GM21825 (cell line): Measurements from ENCODE around the gene SPATA17.

Source experiments
- ATAC-seq: cut with Tn5 transposase; IDR thresholded peaks from one replicate; pipeline ENCODE4 v1.9.1; 2021; ENCODE audit warnings: mild to moderate bottlenecking, moderate library complexity; ENCODE audit not compliant: unreplicated experiment

SPATA17 gene

DNA sequence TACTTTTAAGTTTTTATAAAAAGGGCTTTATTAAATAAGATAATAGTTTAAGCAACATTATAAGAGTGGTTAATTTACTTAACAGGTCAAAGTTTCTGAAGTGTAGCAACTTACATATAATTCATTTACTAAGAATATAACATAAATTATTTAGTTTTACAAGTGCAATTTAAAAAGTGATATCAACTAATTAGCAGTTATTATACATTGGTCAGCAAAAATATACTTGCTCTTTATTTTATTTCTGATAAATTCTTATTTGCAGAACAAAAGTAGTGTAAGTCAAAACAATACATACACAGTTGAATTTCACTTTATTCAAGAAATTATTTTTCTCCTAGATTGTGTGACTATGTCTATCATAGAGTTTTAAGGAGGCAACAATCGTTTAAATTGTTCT lies 215.6 kb downstream of the SPATA17 start:
- ATAC-seq = no peak

DNA sequence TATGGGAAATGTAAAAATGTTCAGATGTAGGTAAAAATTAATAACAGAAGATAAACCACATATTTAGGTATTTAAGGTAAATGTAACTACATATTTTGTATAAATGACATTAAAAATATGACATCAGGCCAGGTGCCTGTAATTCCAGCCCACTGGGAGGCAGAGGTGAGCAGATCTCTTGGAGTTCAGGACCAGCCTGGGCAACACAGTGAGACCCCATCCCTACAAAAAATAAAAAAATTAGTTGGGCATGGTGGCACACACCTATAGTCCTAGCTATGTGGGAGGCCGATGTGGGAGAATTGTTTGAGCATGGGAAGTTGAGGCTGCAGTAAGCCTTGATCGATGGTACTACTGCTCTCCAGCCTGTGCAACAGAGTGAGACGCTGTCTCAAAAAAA lies 216.5 kb downstream of the SPATA17 start:
- no peak for ATAC-seq

DNA sequence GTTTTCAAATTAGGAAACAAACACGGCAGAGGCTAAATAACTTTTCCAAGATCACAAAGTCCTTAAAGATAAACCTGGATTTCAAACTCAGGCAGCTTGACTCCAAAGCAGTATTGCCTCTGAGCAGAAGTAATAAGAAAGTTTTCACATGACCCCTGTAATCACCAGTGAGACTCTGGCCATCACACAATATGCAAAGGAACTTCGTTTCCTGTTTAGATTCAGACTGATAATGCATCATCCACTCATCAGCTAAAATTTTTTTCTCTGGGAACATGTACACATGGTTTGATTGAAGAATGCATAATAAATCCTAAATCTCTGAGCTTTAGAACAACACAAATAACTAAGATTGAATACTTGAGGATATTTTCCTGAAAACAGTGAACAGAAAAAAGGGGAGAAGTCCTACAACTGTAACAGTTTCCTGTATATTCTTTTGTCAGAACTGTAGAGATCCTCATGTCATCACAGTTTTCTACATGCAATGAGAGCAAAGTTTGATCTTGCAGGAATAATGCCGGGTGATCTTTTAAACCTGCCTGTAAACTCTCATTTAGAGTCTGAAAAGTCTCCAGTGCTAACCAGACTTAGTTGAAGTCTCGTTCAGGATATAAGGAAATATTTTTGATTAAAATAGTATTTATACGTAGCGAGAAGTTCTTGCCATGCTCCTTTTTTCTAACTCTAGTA lies 225.3 kb downstream of the SPATA17 start:
- no peak for ATAC-seq

DNA sequence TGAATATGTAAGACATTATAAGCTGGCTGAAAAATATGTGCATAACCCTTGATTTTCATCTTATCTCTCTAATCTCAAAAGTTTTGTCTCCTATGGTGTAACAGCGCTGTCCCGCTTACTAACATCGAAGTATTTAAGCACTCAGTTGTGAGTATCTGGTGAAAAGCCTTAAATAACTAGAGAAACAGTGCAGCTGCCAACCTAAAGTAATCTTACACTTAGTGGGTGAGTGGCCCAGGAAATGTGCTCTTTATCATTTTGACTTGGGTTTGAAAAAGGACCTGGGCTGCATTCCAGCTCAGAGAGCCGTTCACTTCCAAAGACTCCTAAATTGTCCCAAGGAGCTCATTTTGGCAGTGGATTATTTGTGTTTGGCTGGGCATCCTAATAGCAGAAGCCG lies 225.9 kb downstream of the SPATA17 start:
- ATAC-seq = no peak

DNA sequence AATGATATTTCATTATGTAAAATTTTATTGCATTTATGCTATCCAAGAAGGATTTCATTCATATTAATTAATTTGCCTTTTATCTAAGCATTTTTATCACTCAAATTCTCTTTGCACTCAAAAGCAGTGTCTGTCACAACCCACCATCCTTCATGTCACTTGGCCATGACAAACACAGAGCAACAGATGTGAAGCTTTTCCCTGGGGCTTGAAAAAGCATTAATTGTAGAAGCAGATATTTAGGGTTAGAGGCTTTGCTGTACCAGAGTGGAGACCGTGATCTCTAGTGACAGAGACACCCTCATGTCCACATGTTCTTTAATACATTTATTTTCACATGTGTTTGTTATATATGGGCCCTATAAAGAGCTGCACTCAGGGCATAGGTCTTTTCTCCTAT lies 230.5 kb downstream of the SPATA17 start:
- no peak for ATAC-seq

DNA sequence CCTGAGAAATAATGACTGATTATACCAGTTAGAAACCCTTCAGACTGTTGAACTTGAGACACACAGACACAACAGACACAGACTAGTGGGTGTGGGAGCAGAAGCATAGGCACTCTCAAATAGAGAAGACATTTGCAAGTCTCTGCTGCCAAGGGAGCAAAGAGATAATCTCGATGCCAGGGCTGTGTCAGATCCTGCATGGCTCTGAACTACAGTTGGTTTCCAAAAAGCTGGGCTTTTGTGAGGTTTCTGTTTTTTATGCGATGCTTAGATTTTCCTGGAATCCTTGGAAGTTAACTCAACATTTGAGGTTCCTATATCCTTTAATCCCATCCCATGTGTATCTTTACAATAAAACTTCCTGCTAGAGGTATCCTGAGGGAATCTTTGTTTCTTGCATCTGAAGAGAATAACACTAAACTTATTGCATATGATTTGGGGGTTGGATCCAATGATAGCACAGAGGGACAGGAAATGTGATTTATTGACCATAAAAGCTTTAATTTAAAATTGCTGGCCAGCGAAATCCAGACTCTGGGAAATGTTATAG lies 236.4 kb downstream of the SPATA17 start:
- no peak for ATAC-seq

DNA sequence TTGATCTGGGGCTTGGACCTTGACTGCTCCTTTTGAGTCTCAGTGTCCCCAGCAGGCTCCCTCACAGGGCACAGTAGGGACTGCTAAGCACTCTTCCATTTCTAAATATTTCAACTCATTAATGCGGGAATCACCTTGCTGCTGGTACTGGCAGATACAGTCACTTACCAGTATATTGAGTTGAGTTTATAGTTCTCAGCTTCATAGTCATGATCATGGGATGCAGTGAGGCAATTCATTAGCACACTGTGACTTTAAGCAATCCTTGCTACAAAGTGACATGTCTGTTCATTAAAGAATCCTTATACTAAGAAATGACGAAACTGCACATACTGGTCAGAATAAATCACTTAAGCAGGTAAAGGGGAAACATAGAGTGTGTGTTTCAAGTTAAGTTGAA lies 240.8 kb downstream of the SPATA17 start:
- no peak for ATAC-seq

DNA sequence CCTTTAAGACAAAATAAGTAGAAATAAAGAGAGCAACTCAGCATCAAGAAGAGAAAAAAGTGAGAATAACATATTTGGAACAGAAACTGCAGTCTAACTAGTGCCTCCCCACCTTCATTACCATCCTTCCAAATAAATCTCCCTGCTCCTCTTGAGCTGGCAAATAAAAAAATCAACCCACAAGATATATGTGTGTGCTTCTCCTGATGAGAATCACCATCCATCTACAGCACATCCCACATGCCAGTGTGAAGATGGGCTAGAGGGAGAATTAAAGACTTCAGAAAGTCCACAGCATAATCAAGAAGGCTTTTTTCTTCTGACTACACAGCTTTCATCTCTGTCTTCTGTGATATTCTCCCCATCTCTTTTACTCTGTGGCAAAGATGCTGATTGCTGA lies 244.1 kb downstream of the SPATA17 start:
- ATAC-seq = no peak

DNA sequence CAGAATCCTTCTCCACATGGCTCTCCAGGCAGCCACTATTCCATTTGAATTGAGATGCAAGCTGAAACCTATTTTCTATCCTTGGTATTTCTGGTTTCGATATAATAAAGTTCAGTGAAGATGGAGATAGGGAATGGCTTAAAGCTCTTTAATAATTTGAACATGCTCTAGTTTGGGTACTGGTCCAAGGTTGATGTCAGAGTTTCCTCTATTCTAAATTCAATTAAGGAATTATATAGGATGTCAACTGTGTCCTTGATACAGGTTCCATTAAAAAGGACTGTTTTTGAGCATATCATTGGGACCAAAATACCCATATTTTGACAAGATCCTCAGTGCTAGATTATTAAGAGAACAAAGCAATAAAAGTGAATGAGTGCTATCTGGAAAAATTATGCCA lies 245.3 kb downstream of the SPATA17 start:
- no peak for ATAC-seq

DNA sequence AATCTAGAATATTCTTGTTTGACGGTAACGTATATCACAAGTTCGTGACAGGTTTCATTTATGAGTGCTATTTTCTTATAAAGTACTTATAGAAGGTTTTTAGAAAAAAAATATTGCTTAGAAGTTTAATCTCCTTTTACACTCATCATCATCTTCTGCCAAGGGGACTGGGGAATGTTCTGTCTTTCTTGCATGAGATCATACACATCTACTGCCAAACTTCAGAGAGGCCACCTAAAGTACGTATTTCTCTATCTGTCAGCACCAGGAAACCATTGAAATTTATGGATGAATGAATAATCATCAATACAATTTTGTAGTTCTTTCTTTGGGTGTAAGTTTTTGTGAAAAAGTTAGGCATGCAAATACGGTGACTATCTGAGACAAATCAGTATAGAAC lies 245.8 kb downstream of the SPATA17 start:
- ATAC-seq = no peak

DNA sequence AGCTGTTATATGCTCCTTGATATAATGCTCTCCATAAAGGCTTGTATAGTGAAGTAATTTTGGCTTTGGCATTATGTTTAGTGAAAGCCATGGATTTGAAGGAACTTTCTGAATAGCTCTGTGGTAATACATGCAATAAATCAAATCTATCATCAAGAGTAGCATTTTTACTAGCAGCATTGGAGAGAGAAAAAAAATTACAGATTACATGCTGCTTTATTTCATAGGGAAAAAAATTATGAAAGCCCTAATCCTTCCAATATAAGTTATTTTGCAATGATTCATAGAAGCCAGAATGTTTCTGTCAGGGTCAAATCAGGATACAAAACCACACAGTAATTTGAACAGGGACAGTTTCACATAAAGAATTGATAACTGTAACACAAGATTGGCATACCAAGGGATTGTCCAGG lies 250.0 kb downstream of the SPATA17 start:
- no peak for ATAC-seq

DNA sequence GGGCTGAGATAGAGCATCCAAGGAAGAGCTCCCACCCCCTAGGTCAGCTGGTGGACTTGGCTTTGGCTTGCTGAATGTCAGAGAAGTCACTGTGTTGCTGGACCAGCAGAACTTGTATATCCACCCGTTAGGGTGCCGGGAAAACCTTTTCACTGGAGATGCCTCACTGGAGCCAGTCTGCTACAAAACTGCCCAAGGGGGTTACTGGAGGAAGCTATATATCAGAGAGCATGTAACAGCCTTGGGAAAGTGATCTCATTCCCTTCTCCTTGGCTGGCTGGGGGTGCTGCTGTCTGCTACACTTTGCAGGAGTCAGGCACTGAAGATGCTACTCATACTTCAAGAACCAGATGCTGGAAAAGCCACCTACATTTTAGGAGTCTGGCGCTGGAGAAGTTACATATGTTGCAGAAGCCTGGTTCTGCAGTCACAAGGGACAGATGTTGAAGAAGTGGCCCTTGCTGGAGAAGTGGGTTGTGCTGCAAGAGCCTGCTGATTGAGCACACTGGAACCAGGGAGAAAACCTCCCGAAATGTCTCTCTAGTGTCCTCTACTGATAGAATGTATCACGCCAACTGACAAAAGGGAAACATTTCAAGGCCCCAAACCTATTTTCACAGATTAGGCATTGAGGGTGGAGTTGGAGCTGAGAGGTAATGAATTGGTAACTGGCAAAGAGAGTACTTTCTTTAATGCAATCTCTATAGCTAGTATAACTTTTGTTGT lies 250.6 kb downstream of the SPATA17 start:
- ATAC-seq = no peak

DNA sequence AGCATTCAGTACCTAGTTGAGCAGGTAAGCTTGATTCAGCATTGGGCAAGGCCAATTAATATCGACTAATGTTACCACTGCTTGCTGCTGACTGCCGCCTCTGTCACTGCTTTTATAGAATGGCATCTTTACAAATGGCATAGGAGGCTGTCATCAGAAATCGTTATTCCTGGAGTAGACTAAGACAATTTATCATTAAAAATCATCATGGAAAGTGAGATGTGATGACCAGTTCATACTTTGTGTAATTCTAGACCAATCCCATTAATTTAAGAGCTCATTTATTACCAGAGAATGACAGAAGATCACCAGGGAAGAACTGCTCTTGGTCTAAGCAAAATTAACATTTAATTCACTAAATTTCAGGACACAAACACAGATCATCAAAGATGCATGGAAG lies 254.0 kb downstream of the SPATA17 start:
- no peak for ATAC-seq

DNA sequence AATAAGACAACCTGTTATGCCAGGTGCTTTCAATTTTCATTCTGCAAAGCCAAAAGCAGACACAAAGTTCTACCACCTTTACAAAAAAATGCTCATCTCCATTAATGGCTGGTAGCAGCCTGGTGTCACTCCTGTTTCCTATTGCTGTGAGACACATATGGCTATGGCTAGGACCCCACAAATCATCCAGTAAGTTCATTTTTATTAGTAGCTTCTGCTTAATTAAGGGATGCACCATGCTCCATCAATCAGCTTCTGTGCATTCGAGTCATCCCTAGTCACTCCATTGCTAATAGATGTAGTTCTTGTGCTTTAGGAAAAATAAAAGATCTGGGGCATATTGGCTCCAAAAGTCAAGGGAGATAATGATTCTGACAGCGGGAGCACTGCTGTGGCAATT lies 257.2 kb downstream of the SPATA17 start:
- no peak for ATAC-seq

DNA sequence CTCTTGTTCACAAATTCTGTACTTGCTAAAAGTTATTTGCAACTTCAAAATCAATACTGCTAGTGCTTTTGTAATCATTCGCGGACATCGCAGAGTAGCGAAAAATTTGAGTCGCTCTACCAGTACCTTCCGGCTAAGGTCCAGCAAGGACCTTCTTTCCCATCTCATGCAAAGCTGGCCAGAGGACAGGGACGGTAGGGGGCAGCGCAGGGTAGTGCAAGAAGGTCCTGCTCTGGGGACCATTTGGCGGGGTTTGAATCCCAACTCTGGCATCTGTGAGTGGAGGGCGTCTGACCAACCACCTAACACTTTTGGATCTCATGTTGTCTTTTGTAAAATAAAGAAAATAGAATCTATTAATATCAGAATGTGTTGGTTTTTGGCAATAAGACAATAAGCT lies 258.3 kb downstream of the SPATA17 start:
- ATAC-seq = no peak

DNA sequence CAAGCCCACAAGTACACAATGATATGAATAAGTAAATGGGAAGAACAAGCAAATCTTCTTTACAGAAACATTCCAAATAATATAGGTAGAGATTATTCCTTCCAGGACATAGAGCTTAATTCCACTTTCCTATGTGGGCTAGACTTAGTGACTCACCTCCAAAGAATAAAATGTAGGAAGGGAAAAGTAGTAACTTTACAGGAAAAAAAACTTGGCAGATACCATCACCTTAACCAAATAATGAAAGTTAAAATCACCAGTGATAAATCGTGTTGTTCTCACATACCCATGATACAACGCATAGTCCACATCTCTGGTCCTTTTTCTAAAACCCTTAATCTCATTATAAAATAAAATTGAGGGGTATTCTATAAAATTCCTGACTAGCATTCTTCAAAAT lies 260.8 kb downstream of the SPATA17 start:
- no peak for ATAC-seq

DNA sequence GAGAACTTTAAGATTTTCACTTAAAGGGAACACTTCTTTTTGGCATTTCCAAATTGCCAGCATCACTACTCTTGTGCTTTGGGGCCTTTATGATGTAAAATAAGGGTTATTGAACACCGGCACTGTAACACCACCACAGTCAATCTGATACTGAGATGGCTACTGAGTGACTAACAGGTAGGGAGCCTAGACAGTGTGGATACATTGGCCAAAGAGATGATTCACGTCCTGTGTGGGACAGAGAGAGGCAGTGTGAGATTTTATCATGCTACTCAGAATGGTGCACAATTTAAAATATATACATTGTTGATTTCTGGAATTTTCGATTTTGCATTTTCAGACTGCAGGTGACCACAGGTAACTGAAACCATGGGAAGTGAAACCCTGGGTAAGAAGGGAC lies 261.6 kb downstream of the SPATA17 start:
- no peak for ATAC-seq

DNA sequence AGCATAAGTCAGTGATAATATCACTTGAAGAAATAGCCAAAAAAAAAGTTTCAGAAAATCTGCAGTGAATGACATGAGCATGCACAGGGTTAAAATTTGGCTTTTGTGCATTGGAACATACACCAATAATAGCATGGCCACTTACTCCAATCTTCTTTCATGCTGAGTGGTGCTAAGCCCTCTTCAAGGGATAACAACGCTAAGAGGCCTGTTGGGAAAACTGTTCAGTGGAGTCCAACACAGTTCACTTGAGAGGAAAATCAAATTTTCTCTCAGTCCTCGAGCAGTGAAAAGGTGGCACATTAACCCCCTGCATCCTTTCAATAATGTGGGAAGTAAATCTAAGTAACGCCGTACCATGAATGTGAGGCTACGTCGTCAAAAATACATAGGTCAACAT lies 264.7 kb downstream of the SPATA17 start:
- no peak for ATAC-seq

DNA sequence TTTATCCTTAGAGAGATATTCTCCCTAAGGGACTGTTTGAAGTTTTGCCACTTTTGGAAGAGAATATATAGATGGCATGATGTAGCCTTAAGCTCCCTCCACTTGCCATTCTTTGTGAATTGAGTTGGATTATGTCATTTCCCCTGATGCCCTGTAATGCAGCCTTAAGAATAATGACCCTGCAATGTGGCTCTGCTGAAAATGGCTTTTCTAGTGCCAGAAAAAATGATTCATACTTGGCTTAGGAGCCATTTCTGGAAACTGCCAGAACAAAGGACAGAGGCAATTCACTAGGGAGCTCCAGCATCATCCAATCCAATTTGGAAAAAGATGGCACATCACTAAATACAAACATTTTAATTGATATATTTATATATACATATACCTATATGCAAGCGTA lies 265.3 kb downstream of the SPATA17 start:
- ATAC-seq = no peak

DNA sequence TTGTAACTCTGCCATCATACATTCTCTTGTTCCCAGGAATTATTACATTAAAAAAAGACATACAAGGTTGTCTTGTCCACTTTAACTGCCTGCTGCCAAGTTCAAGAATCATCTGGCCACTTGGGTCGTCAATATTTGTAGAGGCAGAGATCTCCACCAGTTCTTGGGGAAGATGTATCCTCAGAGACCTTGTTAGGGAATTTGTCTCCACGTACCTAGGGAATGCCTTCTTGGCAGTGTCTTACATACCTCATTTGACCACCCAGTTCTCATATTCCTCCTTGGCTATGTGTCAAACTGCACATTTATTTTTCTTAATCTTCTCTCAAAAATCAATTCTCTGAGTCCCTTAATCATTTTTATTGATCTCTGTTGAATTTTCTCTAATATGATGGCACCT lies 266.0 kb downstream of the SPATA17 start:
- ATAC-seq = no peak

DNA sequence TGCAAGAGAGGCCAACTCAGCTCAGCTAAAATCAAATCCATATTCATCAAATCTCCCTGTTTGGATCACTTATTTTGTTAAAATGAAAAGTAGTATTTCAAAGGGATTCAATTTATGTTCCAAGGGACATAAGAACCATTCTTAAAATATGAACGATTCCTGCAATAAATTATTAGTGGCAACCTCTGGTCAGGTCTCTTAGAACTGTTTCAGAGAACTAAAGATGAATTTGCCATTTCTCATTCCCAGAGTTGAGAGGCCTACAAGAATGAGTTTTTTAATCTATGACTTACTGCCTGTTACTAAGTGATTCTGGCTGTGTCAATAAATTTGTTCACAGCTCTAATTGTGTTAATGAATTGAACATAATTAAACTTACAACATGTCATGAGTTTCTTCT lies 268.5 kb downstream of the SPATA17 start:
- no peak for ATAC-seq

DNA sequence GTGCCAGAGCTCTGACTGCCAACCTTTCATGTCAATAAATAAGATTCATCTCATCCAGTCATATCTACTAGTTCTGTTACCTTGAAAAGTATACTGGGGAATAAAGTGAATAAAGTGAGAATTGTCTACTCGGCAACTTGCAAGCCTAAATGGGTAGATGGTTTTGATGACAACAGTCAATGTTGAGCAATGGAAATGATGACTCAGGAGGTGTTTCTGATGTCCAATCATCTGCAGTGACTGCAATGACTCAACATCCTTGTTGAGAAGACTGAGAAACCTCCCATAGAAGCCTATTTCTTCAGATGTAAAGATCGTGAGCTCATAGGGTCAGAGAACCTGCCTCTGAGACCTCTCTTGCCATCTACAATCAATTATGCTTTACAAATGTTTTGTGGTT lies 276.4 kb downstream of the SPATA17 start:
- ATAC-seq = no peak

DNA sequence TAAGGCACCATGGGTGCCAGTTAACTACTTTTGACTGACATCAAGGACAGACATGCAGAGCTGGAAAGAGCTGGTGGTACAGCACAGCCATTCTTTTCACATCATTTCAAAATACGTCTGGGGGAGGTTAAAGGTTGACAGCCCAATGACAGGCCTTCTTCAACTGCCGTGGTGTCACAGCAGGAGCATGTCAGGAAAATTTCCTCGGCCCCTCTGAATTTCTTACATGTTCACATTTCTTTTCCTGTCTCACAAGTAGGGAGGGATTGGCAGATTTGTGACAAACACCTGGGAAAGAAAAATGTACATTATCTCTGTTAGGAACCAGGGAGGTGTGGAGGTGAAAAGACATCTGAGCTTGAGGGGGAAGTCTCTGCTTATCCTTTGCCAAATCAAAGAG lies 279.1 kb downstream of the SPATA17 start:
- ATAC-seq = no peak
